Neuron (in vitro differentiated cells): ENCODE data around the gene HEXA.

Source experiments
- H2AFZ ChIP-seq: one replicate; pipeline ENCODE4 v1.6.1; 2013; ENCODE audit warnings: low read depth, mild to moderate bottlenecking, inconsistent platforms, low read length, moderate library complexity
- H3K27me3 ChIP-seq: one replicate; pipeline ENCODE4 v1.6.1; 2013; ENCODE audit warnings: low read length; ENCODE audit not compliant: insufficient read depth
- H3K36me3 ChIP-seq: one replicate; pipeline ENCODE4 v1.6.1; 2013; ENCODE audit warnings: low read length; ENCODE audit not compliant: insufficient read depth
- H3K4me1 ChIP-seq: one replicate; pipeline ENCODE4 v1.6.1; 2013; ENCODE audit warnings: low read length; ENCODE audit not compliant: insufficient read depth
- H3K4me3 ChIP-seq: 2 replicates; pipeline ENCODE4 v1.5.1; 2013; ENCODE audit warnings: mild to moderate bottlenecking, low read length, moderate library complexity
- H3K9me3 ChIP-seq: one replicate; pipeline ENCODE4 v1.6.1; 2013; ENCODE audit warnings: low read length

Gene HEXA

GRCh38 chr15:72365844-72366243 lies 10.0 kb downstream of the HEXA start:
- Histone ChIP-seq H3K4me1 (no peaks in the 10 kb centered on the region), H3K36me3 (peaks cover 11% of the 10 kb centered on the region), H2AFZ (no peak overlapping the region), H3K9me3 (no peaks in the 10 kb centered on the region), H3K4me3 (no peak overlapping the region), H3K27me3 (no peaks in the 10 kb centered on the region)

DNA sequence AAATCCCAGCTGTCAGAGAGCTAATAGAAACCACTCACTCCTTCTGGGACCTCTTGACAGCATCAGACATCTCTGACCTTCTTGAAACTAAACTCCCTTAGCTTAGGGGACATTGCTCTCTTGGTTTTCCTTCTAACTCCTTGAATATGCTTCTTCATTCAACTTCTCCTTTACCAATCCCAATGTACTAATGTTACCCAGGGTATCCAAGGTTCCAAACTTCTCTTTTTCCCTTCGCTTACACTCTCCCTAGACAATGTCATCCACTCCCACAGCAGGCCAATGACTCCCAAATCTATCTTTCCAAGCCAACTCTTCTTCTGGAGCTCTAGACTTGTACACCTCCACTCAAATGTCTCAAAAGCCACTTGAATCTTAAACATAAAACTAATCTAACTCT lies 14.6 kb downstream of the HEXA start:
- no peaks in the 10 kb centered on the region for H3K4me1 ChIP-seq
- H3K36me3 ChIP-seq, result peaks cover 10% of the 10 kb centered on the region
- H2AFZ ChIP-seq, result no peak overlapping the region
- no peaks in the 10 kb centered on the region for H3K27me3 ChIP-seq
- H3K4me3 ChIP-seq, result no peak overlapping the region
- no peaks in the 10 kb centered on the region for H3K9me3 ChIP-seq

DNA sequence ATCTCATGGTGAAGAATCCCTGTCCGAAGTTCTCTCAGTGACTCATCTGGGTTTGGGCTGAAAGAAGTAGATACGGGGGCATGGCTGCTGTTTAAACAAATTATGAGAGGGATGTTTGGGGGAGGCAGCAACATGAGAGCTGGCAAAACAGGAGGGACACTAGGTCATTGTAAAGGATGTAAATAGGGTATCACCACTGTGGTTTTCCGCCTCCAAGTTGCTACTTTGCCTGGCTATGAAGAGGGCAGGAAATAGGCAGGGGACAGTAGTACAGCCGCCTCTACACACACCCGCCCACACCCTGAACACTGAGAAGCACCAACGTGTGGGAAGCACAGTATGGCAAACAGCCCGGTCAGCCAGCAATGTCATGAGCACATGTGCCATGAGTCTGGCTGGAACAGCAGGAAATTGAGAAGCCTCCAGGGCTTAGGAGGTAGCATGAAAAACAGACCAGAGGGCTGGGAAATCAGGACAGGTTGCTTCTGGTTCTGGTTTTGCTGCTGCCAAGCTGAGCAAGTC lies 17.1 kb downstream of the HEXA start:
- peaks cover 32% of the 10 kb centered on the region for H3K36me3 ChIP-seq
- H3K4me3 ChIP-seq, result no peak overlapping the region
- no peaks in the 10 kb centered on the region for H3K9me3 ChIP-seq
- H3K4me1 ChIP-seq, result no peaks in the 10 kb centered on the region
- H2AFZ ChIP-seq, result no peak overlapping the region
- H3K27me3 ChIP-seq, result no peaks in the 10 kb centered on the region

DNA sequence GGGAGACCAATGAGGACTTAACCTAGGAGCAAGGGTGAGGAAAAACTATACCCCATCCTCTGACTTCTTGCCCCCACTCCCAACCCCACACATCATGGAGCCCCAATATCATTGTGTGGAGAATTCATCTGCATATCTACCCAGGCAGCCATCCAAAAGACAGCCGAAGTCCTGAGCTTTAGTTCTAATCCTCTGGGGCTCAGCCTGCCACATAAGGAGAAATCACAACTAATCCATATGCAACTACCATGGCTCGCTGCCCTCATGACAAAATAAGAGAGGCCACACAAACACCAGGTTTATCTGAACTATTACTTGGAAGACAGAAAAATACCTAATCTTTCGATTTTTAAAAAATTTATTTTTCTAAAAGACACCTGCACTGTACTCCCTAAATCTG lies 17.7 kb downstream of the HEXA start:
- Histone ChIP-seq H3K4me1 (no peaks in the 10 kb centered on the region), H2AFZ (no peak overlapping the region), H3K27me3 (no peaks in the 10 kb centered on the region), H3K4me3 (no peak overlapping the region), H3K36me3 (peaks cover 36% of the 10 kb centered on the region), H3K9me3 (no peaks in the 10 kb centered on the region)

DNA sequence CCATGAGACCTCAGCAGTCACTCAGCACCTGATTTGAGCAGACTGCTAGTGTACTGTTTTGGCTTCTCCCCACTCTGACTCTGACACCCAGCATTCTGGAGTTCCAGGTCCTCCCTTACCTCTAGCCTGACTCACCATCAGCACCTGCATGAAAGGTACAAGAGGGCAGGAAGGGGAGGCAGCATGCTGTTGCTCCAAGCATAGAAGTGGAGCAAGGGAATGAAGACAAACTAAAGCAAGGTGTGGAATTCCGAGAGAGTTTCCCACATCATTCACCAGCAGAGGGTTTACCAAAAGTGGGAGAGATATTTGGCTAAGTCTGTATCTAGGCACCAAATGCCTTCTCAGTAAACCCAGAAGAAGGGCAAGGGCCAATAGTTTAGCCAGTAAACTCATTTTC lies 21.3 kb downstream of the HEXA start:
- no peak overlapping the region for H3K4me3 ChIP-seq
- H3K4me1 ChIP-seq, result no peaks in the 10 kb centered on the region
- H3K9me3 ChIP-seq, result no peaks in the 10 kb centered on the region
- H3K36me3 ChIP-seq, result peaks cover 64% of the 10 kb centered on the region
- H3K27me3 ChIP-seq, result no peaks in the 10 kb centered on the region
- H2AFZ ChIP-seq, result no peak overlapping the region

- no peaks in the 10 kb centered on the region for H3K9me3 ChIP-seq
- no peak overlapping the region for H2AFZ ChIP-seq
- H3K4me3 ChIP-seq, result no peak overlapping the region
- peaks cover 75% of the 10 kb centered on the region for H3K36me3 ChIP-seq
- H3K4me1 ChIP-seq, result no peaks in the 10 kb centered on the region
- no peaks in the 10 kb centered on the region for H3K27me3 ChIP-seq
Measured at GRCh38 chr15:72353266-72353665, 22.5 kb downstream of the HEXA start.

- no peaks in the 10 kb centered on the region for H3K9me3 ChIP-seq
- H3K27me3 ChIP-seq, result no peaks in the 10 kb centered on the region
- H3K36me3 ChIP-seq, result peaks cover 68% of the 10 kb centered on the region
- H2AFZ ChIP-seq, result no peak overlapping the region
- H3K4me3 ChIP-seq, result no peak overlapping the region
- H3K4me1 ChIP-seq, result no peaks in the 10 kb centered on the region
Measured at GRCh38 chr15:72345806-72346205, 30.0 kb downstream of the HEXA start.

GRCh38 chr15:72345280-72345679 lies 30.5 kb downstream of the HEXA start:
- no peaks in the 10 kb centered on the region for H3K9me3 ChIP-seq
- no peak overlapping the region for H2AFZ ChIP-seq
- no peaks in the 10 kb centered on the region for H3K4me1 ChIP-seq
- H3K4me3 ChIP-seq, result no peak overlapping the region
- no peaks in the 10 kb centered on the region for H3K27me3 ChIP-seq
- H3K36me3 ChIP-seq, result peaks cover 63% of the 10 kb centered on the region

DNA sequence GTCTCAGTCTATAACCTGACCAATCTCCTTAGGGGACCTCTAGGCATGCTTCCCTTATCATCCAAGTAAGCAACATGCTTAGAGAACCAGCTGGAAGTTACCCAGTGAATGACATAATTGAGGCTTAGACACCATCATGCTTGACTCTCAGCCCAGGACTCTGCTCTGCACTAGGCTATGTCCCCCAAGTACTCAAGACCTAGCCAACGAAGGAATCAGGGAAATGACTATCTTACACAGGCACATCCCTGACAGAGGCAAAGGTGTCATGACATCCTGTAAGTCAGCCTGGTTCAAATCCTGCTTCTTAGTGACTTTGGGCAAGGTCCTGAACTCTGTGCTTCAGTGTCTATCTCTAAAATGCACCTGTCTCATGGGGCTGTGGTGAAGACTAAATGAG lies 31.2 kb downstream of the HEXA start:
- no peaks in the 10 kb centered on the region for H3K27me3 ChIP-seq
- H3K4me3 ChIP-seq, result no peak overlapping the region
- H3K36me3 ChIP-seq, result peaks cover 60% of the 10 kb centered on the region
- H3K9me3 ChIP-seq, result no peaks in the 10 kb centered on the region
- no peak overlapping the region for H2AFZ ChIP-seq
- no peaks in the 10 kb centered on the region for H3K4me1 ChIP-seq

DNA sequence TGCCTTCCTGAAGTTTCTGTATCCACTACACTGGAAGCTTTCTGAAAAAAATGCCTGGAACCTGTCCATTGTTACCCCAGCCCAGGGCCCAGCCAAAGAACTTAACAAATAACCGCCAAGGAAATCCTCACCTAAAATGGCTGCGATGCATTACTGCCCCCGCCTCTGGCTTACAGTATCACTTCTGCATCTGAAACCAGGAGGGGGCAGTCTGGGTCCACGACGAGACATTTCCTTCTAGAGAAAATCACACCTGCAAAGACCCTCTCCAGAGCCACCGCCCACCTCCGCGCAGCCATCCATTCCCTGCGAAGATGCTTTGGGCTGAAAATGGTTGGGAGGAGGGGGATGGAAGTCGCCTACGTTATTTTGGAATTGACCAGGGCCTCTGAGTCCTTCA lies 33.4 kb downstream of the HEXA start:
- peaks cover 42% of the 10 kb centered on the region for H3K36me3 ChIP-seq
- H3K9me3 ChIP-seq, result no peaks in the 10 kb centered on the region
- H3K4me1 ChIP-seq, result no peaks in the 10 kb centered on the region
- H3K4me3 ChIP-seq, result no peak overlapping the region
- H3K27me3 ChIP-seq, result no peaks in the 10 kb centered on the region
- no peak overlapping the region for H2AFZ ChIP-seq

GRCh38 chr15:72341361-72341760 lies 34.5 kb downstream of the HEXA start:
- H2AFZ ChIP-seq, result no peak overlapping the region
- no peak overlapping the region for H3K4me3 ChIP-seq
- peaks cover 32% of the 10 kb centered on the region for H3K36me3 ChIP-seq
- no peaks in the 10 kb centered on the region for H3K9me3 ChIP-seq
- no peaks in the 10 kb centered on the region for H3K27me3 ChIP-seq
- no peaks in the 10 kb centered on the region for H3K4me1 ChIP-seq

DNA sequence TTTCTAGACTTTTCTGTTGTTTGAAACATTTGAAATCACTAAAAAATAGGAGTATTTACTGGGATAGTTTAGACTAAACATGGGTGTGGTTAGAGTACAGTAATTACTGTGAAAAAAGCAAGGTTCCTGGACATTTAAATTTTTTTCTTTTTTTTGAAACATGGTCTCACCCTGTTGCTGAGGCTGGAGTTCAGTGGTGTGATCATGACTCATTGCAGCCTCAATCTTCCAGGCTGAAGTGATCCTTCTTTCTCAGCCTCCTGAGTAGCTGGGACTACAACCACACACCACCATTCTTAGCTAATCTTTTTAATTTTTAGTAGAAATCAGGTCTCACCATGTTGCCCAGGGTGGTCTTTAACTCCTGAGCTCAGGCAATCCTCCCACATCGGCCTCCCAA lies 35.4 kb downstream of the HEXA start:
- Histone ChIP-seq H3K4me3 (no peak overlapping the region), H2AFZ (no peak overlapping the region), H3K27me3 (no peaks in the 10 kb centered on the region), H3K9me3 (no peaks in the 10 kb centered on the region), H3K4me1 (no peaks in the 10 kb centered on the region), H3K36me3 (peaks cover 22% of the 10 kb centered on the region)

DNA sequence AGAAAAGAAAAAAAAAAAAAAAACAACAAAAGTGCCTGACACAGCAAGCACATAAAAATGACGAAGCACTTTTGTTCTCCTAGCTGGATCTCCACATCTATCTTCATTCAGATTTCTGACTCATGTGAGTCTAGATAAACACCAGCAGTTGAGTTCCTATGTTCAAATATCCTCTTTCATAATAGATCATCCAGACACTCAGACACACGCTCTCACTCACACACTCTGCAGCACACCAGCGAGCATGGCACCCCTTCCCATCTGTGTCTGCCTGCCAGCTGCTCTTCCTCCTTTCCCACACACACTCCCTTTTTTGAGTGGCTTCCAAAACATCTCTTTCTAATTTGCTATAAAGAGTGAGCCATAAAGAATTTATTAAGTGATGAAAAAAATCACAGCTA lies 36.0 kb downstream of the HEXA start:
- no peak overlapping the region for H3K4me3 ChIP-seq
- H3K36me3 ChIP-seq, result peaks cover 19% of the 10 kb centered on the region
- no peaks in the 10 kb centered on the region for H3K4me1 ChIP-seq
- H2AFZ ChIP-seq, result no peak overlapping the region
- no peaks in the 10 kb centered on the region for H3K27me3 ChIP-seq
- no peaks in the 10 kb centered on the region for H3K9me3 ChIP-seq

- no peaks in the 10 kb centered on the region for H3K4me1 ChIP-seq
- H3K4me3 ChIP-seq, result no peak overlapping the region
- no peak overlapping the region for H2AFZ ChIP-seq
- H3K9me3 ChIP-seq, result no peaks in the 10 kb centered on the region
- no peaks in the 10 kb centered on the region for H3K27me3 ChIP-seq
- peaks cover 11% of the 10 kb centered on the region for H3K36me3 ChIP-seq
Measured at GRCh38 chr15:72338617-72339321, 37.0 kb downstream of the HEXA start.
